Liver (tissue), 2 donors: ENCODE data around the gene INPP5A.

ENCODE experiments used
- EGR1 ChIP-seq, 2 donors: IDR thresholded peaks; 2 replicates each; pipeline ENCODE4 v1.6.1; 2016 to 2018; ENCODE audit warnings: antibody characterized with exemption in 2 of 2, low read depth in 2 of 2
- ZBTB33 ChIP-seq: IDR thresholded peaks from 2 replicates; pipeline ENCODE4 v1.6.1; 2016; ENCODE audit warnings: antibody characterized with exemption
- donor health status: healthy.

DNA sequence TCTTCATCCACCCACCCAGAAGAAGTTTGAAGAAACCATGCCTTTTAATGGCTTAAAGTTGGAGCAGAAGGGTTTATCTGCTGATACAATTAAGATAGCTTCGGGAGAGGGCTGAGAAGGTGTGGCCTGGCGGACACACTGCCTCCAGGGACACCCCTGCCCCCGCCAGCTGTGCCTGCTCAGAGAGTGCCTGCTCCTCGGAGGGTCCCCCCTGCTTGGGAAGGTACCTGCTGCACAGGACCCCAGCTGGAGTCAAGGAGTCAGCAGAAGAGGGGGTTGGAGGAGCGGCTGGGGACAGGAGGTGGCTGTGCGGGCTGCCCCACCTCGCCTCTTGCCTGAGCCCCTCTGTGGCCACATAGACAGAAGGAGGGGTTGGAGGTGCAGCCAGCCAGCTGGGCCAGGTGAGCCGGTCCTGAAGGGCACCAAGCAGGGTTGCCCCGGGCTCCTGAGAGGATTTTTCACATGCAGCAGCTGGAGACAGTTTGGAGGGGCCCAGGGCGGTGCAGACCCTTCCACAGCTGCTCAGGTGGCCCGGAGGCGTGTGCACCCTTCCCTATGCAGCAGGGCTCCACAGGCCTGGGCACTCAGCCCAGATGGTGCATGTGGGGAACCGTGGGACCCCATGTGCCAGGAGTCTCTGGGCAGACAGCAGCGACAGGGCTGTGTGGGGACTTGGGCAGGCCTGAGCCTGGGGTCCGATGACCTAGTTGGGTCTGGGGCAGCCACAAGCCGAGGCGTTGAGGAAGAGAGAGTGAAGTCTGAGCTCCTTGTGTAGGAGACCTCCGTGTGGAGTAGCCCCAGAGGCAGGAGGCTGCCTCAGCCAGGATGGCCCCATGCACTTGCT is 118.9 kb downstream of the INPP5A start:
- TF ChIP-seq EGR1 (IDR thresholded peaks at IDR 0.05; ENCODE audit: low read depth in 2 of 2) (no peak), ZBTB33 (no peak)
